ENCODE measurements around the gene LRRK1. TPM values are rescaled to one million over a fixed set of nuclear protein-coding genes. Genes with fewer than 3 reads are reported as not detected.

Gene LRRK1
- total and polyA plus RNA-seq, 2 donors (not counting 1 experiment from before 2014, with no cell fraction given): 19.8 to 53.0 TPM

DNA sequence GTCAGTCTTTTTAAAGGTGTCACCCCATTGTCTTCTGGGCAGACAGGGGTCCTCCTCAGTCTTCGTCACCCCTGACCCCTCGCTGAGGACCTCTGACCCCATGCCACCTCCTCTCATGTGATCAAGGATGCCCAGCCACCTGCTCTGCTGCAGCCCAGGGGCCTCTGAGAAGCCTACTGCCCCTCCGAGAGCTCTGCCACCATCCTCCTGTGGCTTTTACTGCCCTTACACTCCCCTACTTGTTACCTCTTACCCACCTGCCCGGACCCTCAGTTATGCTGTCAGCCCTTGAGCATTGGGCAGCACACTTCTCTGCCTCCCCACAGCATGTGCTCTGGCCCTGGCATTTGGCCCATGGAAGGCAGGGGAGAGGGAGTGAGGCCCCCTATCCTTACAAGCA is 123.2 kb downstream of the LRRK1 start:
- Histone ChIP-seq H3K4me1 (ENCODE audit: control insufficient read depth in 2 of 2, insufficient read depth in 2 of 2, low read length in 2 of 2) (no peaks in the 10 kb centered on the region), H3K9ac (ENCODE audit: low read length) (no peak overlapping the region), H3K4me3 (ENCODE audit: control extremely low read depth in 1 of 5, extremely low read depth in 1 of 5, insufficient read depth in 1 of 5, low read depth in 2 of 5, low read length in 4 of 5) (no peak overlapping the region), H3K36me3 (replicated peaks in 1 of 2; ENCODE audit: control extremely low read depth in 1 of 2, control insufficient read depth in 1 of 2, extremely low read depth in 1 of 2, insufficient read depth in 2 of 2, low read length in 1 of 2) (peaks cover 2 to 52% of the 10 kb centered on the region in 2 experiments), H4K20me1 (ENCODE audit: control insufficient read depth, insufficient read depth, low read length, poor library complexity, severe bottlenecking) (no peaks in the 10 kb centered on the region), H3K4me2 (replicated peaks; ENCODE audit: low read depth, low read length, poor library complexity, severe bottlenecking) (no peak overlapping the region), H3K9me3 (ENCODE audit: control extremely low read depth in 1 of 3, control insufficient read depth in 2 of 3, insufficient read depth in 1 of 3, low read length in 2 of 3) (peaks cover 0 to 3% (median 3%) of the 10 kb centered on the region in 3 donors), H3K79me2 (ENCODE audit: control insufficient read depth, insufficient read depth, low read length) (peaks cover 5% of the 10 kb centered on the region), H2AFZ (ENCODE audit: insufficient read depth, low read depth, low read length, poor library complexity, severe bottlenecking) (no peak overlapping the region), H3K27ac (ENCODE audit: low read length in 2 of 2) (no peak overlapping the region), H3K27me3 (replicated peaks in 1 of 4; ENCODE audit: control extremely low read depth in 1 of 4, control insufficient read depth in 3 of 4, insufficient read depth in 4 of 4, low read length in 3 of 4) (no peaks in the 10 kb centered on the region)
- TF ChIP-seq, protein P1, sequence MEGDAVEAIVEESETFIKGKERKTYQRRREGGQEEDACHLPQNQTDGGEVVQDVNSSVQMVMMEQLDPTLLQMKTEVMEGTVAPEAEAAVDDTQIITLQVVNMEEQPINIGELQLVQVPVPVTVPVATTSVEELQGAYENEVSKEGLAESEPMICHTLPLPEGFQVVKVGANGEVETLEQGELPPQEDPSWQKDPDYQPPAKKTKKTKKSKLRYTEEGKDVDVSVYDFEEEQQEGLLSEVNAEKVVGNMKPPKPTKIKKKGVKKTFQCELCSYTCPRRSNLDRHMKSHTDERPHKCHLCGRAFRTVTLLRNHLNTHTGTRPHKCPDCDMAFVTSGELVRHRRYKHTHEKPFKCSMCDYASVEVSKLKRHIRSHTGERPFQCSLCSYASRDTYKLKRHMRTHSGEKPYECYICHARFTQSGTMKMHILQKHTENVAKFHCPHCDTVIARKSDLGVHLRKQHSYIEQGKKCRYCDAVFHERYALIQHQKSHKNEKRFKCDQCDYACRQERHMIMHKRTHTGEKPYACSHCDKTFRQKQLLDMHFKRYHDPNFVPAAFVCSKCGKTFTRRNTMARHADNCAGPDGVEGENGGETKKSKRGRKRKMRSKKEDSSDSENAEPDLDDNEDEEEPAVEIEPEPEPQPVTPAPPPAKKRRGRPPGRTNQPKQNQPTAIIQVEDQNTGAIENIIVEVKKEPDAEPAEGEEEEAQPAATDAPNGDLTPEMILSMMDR (IDR thresholded peaks at IDR 0.05): no peak
- TF ChIP-seq EZH2 (IDR thresholded peaks at IDR 0.05; ENCODE audit: borderline replicate concordance, insufficient read depth, low read depth, low read length, poor library complexity, severe bottlenecking): no peak
- Mint-ChIP-seq H3K4me3 (no peak overlapping the region), H3K27ac (no peak overlapping the region), H3K9me3 (ENCODE audit: insufficient read depth) (no peaks in the 10 kb centered on the region), H3K27me3 (no peaks in the 10 kb centered on the region), H3K4me1 (no peaks in the 10 kb centered on the region)
- intact Hi-C loops (cut with micrococcal nuclease): no loop called here
- 100% methylated on average over 3 of the region's 4 CpGs for WGBS (ENCODE audit: insufficient coverage)
- ATAC-seq (ENCODE audit: low read depth): no peak
- CTCF ChIA-PET: interaction anchor here (0.7 kb wide), 1 partner anchor 216 kb away, joined by 3 read pairs; no protein-coding TSS in a partner anchor
- POLR2A ChIA-PET: no interaction called here
- DNase-seq: no peak

DNA sequence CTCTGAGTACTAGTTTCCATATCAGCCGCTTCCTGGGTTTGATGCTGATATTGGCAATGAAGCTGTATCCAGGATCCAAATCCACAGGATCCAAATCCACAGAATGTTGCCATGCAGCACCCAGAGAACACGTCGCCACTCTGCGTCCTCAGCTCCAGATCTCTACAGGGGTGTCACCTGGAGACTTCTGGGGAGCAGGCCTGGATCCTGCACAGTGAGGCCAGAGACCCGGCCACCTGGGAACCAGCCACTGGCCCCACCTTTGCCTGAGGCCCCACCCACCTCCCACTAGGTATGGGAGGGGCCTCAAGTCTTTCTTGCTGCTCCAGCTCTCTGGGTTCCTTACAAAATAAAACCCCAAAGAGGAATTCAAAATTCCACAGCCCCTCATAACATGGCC is 123.9 kb downstream of the LRRK1 start:
- Histone ChIP-seq H3K4me1 (ENCODE audit: control insufficient read depth in 2 of 2, insufficient read depth in 2 of 2, low read length in 2 of 2) (no peaks in the 10 kb centered on the region), H3K27ac (ENCODE audit: low read length in 2 of 2) (no peak overlapping the region), H3K79me2 (ENCODE audit: control insufficient read depth, insufficient read depth, low read length) (no peaks in the 10 kb centered on the region), H4K20me1 (ENCODE audit: control insufficient read depth, insufficient read depth, low read length, poor library complexity, severe bottlenecking) (no peaks in the 10 kb centered on the region), H3K9me3 (ENCODE audit: control extremely low read depth in 1 of 3, control insufficient read depth in 2 of 3, insufficient read depth in 1 of 3, low read length in 2 of 3) (peaks cover 0 to 3% (median 0%) of the 10 kb centered on the region in 3 donors), H3K27me3 (replicated peaks in 1 of 4; ENCODE audit: control extremely low read depth in 1 of 4, control insufficient read depth in 3 of 4, insufficient read depth in 4 of 4, low read length in 3 of 4) (no peaks in the 10 kb centered on the region), H3K9ac (ENCODE audit: low read length) (no peak overlapping the region), H3K4me2 (replicated peaks; ENCODE audit: low read depth, low read length, poor library complexity, severe bottlenecking) (no peak overlapping the region), H3K4me3 (ENCODE audit: control extremely low read depth in 1 of 5, extremely low read depth in 1 of 5, insufficient read depth in 1 of 5, low read depth in 2 of 5, low read length in 4 of 5) (no peak overlapping the region), H3K36me3 (replicated peaks in 1 of 2; ENCODE audit: control extremely low read depth in 1 of 2, control insufficient read depth in 1 of 2, extremely low read depth in 1 of 2, insufficient read depth in 2 of 2, low read length in 1 of 2) (peaks cover 2 to 53% of the 10 kb centered on the region in 2 experiments), H2AFZ (ENCODE audit: insufficient read depth, low read depth, low read length, poor library complexity, severe bottlenecking) (no peak overlapping the region)
- no peak for TF ChIP-seq EZH2 (IDR thresholded peaks at IDR 0.05; ENCODE audit: borderline replicate concordance, insufficient read depth, low read depth, low read length, poor library complexity, severe bottlenecking)
- TF ChIP-seq, protein P1 (IDR thresholded peaks at IDR 0.05): no peak
- ATAC-seq (ENCODE audit: low read depth) (no peak), DNase-seq (no peak)
- Mint-ChIP-seq H3K4me3 (no peak overlapping the region), H3K9me3 (ENCODE audit: insufficient read depth) (no peaks in the 10 kb centered on the region), H3K4me1 (no peaks in the 10 kb centered on the region), H3K27ac (no peak overlapping the region), H3K27me3 (no peaks in the 10 kb centered on the region)
- ChIA-PET CTCF (no interaction called here), POLR2A (no interaction called here)
- 98% methylated on average over 5 of the region's 5 CpGs for WGBS (ENCODE audit: insufficient coverage)
- intact Hi-C loops (cut with micrococcal nuclease): no loop called here
